Choroid plexus epithelial cell (primary cell): ENCODE data around the gene YTHDC1.

Source experiments
- DNase-seq: peaks from one replicate; pipeline ENCODE4 v3.0.0-alpha.2; 2010; ENCODE audit warnings: low read depth
- H3K4me3 ChIP-seq: 2 replicates; pipeline ENCODE4 v1.5.1; 2011; ENCODE audit warnings: low read depth, mild to moderate bottlenecking, control low read depth, low read length, moderate library complexity
- TF ChIP-seq, protein P1 (sequence below): conservative IDR thresholded peaks from 2 replicates; pipeline ENCODE4 v1.5.1; 2011; ENCODE audit warnings: low read depth, mild to moderate bottlenecking, control low read depth, inconsistent platforms, low read length, moderate library complexity

The YTHDC1 gene

DNA sequence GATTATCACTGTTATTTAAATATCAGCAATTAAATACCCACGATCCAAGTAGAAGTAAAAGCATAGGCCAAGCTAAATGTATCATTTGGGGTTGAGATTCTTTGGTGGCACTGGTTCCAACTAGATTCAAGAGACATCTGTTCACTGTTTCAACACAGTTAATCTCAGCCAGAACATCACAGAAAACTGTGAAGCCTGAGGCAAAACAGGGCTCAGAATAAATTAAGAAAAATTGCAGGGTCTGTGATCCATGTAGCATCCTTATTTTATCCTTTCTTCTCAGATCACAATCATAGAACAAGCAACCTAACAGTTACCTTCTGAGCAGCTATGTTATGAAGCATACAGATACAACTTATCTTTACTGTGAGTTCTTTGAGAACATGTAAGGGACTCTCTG, 23.7 kb downstream of the YTHDC1 start:
- no peak for DNase-seq
- TF ChIP-seq, protein P1, sequence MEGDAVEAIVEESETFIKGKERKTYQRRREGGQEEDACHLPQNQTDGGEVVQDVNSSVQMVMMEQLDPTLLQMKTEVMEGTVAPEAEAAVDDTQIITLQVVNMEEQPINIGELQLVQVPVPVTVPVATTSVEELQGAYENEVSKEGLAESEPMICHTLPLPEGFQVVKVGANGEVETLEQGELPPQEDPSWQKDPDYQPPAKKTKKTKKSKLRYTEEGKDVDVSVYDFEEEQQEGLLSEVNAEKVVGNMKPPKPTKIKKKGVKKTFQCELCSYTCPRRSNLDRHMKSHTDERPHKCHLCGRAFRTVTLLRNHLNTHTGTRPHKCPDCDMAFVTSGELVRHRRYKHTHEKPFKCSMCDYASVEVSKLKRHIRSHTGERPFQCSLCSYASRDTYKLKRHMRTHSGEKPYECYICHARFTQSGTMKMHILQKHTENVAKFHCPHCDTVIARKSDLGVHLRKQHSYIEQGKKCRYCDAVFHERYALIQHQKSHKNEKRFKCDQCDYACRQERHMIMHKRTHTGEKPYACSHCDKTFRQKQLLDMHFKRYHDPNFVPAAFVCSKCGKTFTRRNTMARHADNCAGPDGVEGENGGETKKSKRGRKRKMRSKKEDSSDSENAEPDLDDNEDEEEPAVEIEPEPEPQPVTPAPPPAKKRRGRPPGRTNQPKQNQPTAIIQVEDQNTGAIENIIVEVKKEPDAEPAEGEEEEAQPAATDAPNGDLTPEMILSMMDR, result no peak
- H3K4me3 ChIP-seq, result no peak overlapping the region

DNA sequence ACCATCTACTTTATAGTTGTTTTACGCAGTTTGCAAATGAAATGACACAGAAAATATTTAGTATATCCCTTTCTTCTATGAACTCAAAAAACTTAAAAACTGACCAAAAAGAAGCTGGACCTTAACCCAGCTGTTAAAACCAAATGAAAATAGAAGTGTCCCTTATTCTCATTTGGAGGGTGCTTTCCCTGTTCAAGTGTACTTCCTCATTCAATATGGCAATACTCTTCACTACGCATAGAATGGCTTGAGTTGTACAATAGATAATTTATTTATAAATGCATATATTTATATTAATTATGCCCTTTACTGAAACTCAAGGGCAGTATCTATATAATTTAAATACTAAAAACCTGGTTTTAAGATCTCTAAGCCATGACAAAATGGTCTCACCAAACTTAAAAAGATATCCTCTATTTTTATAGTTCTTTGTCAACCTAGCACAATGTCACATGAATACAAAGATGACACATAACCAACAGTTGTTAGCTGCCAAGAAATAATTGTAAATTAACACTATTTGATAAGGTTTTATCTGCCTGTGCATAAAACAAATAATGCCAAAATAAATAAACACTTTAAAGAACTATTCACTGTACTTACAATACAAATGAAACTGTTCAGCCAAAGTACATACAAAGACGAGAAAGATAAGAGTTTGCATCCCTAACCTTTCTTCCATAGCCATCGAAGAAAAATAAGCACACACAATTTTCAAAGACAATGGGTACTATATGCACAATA, 25.2 kb downstream of the YTHDC1 start:
- no peak overlapping the region for H3K4me3 ChIP-seq
- no peak for DNase-seq
- TF ChIP-seq, protein P1, result no peak

DNA sequence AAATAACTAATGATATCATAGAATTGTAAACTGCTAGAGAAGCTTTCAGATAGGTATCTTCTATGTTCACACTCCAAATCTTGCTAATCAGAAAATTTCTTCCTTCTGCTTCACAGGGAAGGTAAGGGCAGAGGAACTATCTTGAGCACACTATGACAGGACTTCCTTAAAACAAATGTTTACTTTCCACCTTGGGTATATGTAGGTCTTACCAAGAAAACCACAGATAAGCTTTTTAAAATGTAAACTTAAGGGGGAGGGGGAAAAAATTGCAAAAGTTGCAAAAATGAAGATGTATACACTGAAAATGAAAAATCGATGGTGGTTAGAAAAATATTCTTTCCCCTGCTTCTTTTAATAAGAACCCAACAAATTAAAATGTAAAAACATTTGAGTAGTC, 30.9 kb downstream of the YTHDC1 start:
- H3K4me3 ChIP-seq, result no peak overlapping the region
- DNase-seq, result no peak
- TF ChIP-seq, protein P1, result no peak

- no peak overlapping the region for H3K4me3 ChIP-seq
- TF ChIP-seq, protein P1, result no peak
- DNase-seq, result no peak
Observed at GRCh38 chr4:68316193-68316969, 33.5 kb downstream of the YTHDC1 start.

- no peak for DNase-seq
- TF ChIP-seq, protein P1, result no peak
- no peak overlapping the region for H3K4me3 ChIP-seq
Observed at GRCh38 chr4:68310651-68311247, 39.1 kb downstream of the YTHDC1 start.

- no peak for DNase-seq
- TF ChIP-seq, protein P1, result no peak
- H3K4me3 ChIP-seq, result no peak overlapping the region
Observed at GRCh38 chr4:68304731-68305130, 45.2 kb downstream of the YTHDC1 start.
